ENCODE results near the gene SSTR3. TPM values are rescaled to one million over a fixed set of nuclear protein-coding genes. Genes with fewer than 3 reads are reported as not detected.

Gene SSTR3
- total and polyA plus RNA-seq, 2 of the 4 experiments (the other 2 are of a cell fraction): under 0.01 to 0.07 TPM

DNA sequence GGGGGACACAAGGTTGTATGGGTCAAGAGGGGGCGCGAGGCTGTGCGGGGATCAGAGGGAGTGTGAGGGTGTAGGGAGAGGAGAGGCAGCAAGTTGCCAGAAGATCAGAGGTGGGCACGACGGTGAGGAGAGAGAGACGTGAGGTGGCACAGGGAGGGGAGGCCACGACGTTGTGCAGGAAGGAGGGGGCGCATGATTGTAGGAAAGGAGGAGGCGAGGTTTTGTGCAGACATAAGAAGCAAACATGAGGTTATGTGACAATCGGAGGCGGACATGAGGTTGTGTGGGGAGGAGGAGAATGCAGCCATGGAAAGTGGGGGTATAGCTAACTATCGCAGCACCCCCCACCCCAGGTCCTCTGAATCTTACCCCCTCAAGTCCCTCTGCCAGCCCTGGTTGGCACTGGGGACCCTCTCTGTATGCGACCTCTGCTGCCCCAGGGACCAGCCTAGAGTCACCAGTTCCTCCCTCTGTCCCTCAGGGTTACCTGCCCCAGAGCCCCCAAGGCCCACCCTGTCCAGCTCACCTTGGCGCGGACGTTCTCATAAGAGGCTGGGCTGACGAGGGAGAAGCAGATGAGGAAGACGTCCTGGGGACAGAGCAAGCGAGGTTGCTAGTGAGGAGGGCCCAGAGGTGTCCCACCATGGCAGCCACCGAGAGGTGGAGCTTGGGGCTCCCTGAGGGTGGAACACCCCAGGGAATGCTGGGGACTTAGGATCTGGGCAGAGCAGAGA is 19.3 kb upstream of the SSTR3 start:
- no peaks in the 10 kb centered on the region for H3K36me3 ChIP-seq (ENCODE audit: control insufficient read depth, insufficient read depth, low read length)
- no peak overlapping the region for H3K4me3 ChIP-seq (ENCODE audit: insufficient read depth, low read depth, low read length)
- ChIA-PET CTCF (no interaction called here), POLR2A (ENCODE audit: unreplicated experiment) (no interaction called here)
- no peaks in the 10 kb centered on the region; the same call in 1 of the 2 replicates for H3K27me3 ChIP-seq (ENCODE audit: control insufficient read depth, insufficient read depth, low read length)
- no peak overlapping the region for H3K4me2 ChIP-seq (ENCODE audit: low read depth, low read length)
- dilution Hi-C loops (cut with HindIII; ENCODE audit: low sequenced_read_pairs, unreplicated experiment) (no loop called here), intact Hi-C loops (cut with micrococcal nuclease) (no loop called here), in situ Hi-C loops (cut with MboI; ENCODE audit: low sequenced_read_pairs) (no loop called here)
- no peak overlapping the region for H4K5ac ChIP-seq (ENCODE audit: low read depth, low read length)
- H3K9me3 ChIP-seq (ENCODE audit: control insufficient read depth, insufficient read depth, low read length): no peaks in the 10 kb centered on the region
- H3K27ac ChIP-seq (ENCODE audit: insufficient read depth, low read length): no peak overlapping the region
- 91% methylated on average over 7 of the region's 21 CpGs; no CpG with 5 or more reads in 1 of the 2 experiments for WGBS, 2 experiments (ENCODE audit: extremely low coverage in 2 of 2, insufficient read length in 1 of 2)
- H3K79me1 ChIP-seq (ENCODE audit: low read depth in 1 of 2, low read length in 2 of 2): peaks cover 0 to 7% of the 10 kb centered on the region in 2 experiments; a peak in 1 of 4 replicates
- DNase-seq (no peak), ATAC-seq (ENCODE audit: low read depth) (no peak)
- H4K20me1 ChIP-seq (ENCODE audit: insufficient read depth, low read length): peaks cover 7% of the 10 kb centered on the region
- no peak overlapping the region for H3K56ac ChIP-seq (ENCODE audit: extremely low read depth, insufficient read depth, low read length)
- H2AFZ ChIP-seq (replicated peaks; ENCODE audit: low read length, poor library complexity): no peak overlapping the region
- H2BK5ac ChIP-seq (ENCODE audit: low read depth, low read length, poor library complexity, severe bottlenecking): no peak overlapping the region
- peaks cover 22% of the 10 kb centered on the region for H3K4me1 ChIP-seq (ENCODE audit: control insufficient read depth, insufficient read depth, low read length)
- H2AK9ac ChIP-seq (replicated peaks; ENCODE audit: low read depth, low read length, poor library complexity): peak overlapping the region; percentile 37
- H3K9me1 ChIP-seq (ENCODE audit: insufficient read depth, low read length): peaks cover 15% of the 10 kb centered on the region
- no peak overlapping the region for H3K4ac ChIP-seq (ENCODE audit: low read depth, low read length)
- peak overlapping the region; percentile 54; the same call in 1 of the 2 replicates for H2AK5ac ChIP-seq (ENCODE audit: low read depth, low read length)
- no peak overlapping the region for H3K18ac ChIP-seq (ENCODE audit: low read depth, low read length)
- H3K9ac ChIP-seq (ENCODE audit: low read depth, low read length): no peak overlapping the region
- no peak overlapping the region for H3K14ac ChIP-seq (replicated peaks; ENCODE audit: low read depth, low read length)
- no peak overlapping the region for H2BK120ac ChIP-seq (ENCODE audit: low read depth, low read length)
- no TSS peak for BruUV-seq (replicated peaks)
- H4K8ac ChIP-seq (ENCODE audit: low read depth in 2 of 2, low read length in 2 of 2): no peak overlapping the region
- no peak overlapping the region for H3K23ac ChIP-seq (ENCODE audit: low read depth, low read length)
- no peak for TF ChIP-seq FOS (IDR thresholded peaks at IDR 0.05; ENCODE audit: low read depth, low read length)
- TF ChIP-seq BHLHE40 (IDR thresholded peaks at IDR 0.05; ENCODE audit: low read depth, low read length): no peak
- TF ChIP-seq, protein P1, sequence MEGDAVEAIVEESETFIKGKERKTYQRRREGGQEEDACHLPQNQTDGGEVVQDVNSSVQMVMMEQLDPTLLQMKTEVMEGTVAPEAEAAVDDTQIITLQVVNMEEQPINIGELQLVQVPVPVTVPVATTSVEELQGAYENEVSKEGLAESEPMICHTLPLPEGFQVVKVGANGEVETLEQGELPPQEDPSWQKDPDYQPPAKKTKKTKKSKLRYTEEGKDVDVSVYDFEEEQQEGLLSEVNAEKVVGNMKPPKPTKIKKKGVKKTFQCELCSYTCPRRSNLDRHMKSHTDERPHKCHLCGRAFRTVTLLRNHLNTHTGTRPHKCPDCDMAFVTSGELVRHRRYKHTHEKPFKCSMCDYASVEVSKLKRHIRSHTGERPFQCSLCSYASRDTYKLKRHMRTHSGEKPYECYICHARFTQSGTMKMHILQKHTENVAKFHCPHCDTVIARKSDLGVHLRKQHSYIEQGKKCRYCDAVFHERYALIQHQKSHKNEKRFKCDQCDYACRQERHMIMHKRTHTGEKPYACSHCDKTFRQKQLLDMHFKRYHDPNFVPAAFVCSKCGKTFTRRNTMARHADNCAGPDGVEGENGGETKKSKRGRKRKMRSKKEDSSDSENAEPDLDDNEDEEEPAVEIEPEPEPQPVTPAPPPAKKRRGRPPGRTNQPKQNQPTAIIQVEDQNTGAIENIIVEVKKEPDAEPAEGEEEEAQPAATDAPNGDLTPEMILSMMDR (conservative IDR thresholded peaks at IDR 0.05; ENCODE audit: low read depth, low read length): no peak
- TF ChIP-seq NFE2L2 (IDR thresholded peaks at IDR 0.05; ENCODE audit: low read depth, low read length): no peak
- TF ChIP-seq RAD21 (IDR thresholded peaks at IDR 0.05; ENCODE audit: low read length): no peak
- TF ChIP-seq SMC3 (IDR thresholded peaks at IDR 0.05; ENCODE audit: low read depth, low read length): no peak
- TF ChIP-seq MAFK (IDR thresholded peaks at IDR 0.05; ENCODE audit: low read depth, low read length): no peak
- H2BK15ac ChIP-seq (ENCODE audit: low read depth, low read length): no peak overlapping the region; the same call in 2 of the 3 replicates
- no peak overlapping the region for H2BK20ac ChIP-seq (ENCODE audit: low read depth, low read length)
- no peak overlapping the region for H4K91ac ChIP-seq (ENCODE audit: insufficient read depth, low read depth, low read length)
